OCI-LY1 (cell line): ENCODE results near the gene POU5F1.
"Not testable (repeated sequence)": the region's sequence is repeated elsewhere in the genome, so short reads cannot be mapped to it uniquely, and the experiment has no call there.

Experiments used
- H2AFZ ChIP-seq: fragments of 200-600 bp; sonication (generic), shearing (Covaris generic); 2 replicates; pipeline ENCODE4 v1.6.0; 2014; ENCODE audit warnings: antibody characterized with exemption, mild to moderate bottlenecking, low read length
- H3F3A ChIP-seq: fragments of 200-600 bp; sonication (generic), shearing (Covaris generic); 2 replicates; pipeline ENCODE4 v1.6.0; 2014; ENCODE audit warnings: mild to moderate bottlenecking, antibody characterized with exemption, low read length, moderate library complexity; ENCODE audit not compliant: insufficient read depth
- H3K27ac ChIP-seq: fragments of 200-600 bp; sonication (generic); 2 replicates; pipeline ENCODE4 v1.5.1; 2014; ENCODE audit warnings: low read length, mixed run types, mild to moderate bottlenecking, low read depth; ENCODE audit not compliant: poor library complexity, severe bottlenecking
- H3K27me3 ChIP-seq: fragments of 200-600 bp; sonication (generic); 2 replicates; pipeline ENCODE4 v1.6.0; 2014; ENCODE audit warnings: antibody characterized with exemption, mild to moderate bottlenecking, low read length, moderate library complexity; ENCODE audit not compliant: insufficient read depth
- H3K36me3 ChIP-seq: fragments of 200-600 bp; sonication (generic); 2 replicates; pipeline ENCODE4 v1.6.1; 2014; ENCODE audit warnings: mild to moderate bottlenecking, antibody characterized with exemption, low read length, moderate library complexity, mixed read lengths; ENCODE audit not compliant: insufficient read depth
- H3K4me1 ChIP-seq: fragments of 200-600 bp; sonication (generic); 2 replicates; pipeline ENCODE4 v1.5.1; 2014; ENCODE audit warnings: mild to moderate bottlenecking, low read length, moderate library complexity; ENCODE audit not compliant: insufficient read depth, severe bottlenecking
- H3K4me2 ChIP-seq: fragments of 200-600 bp; sonication (generic), shearing (Covaris generic); 2 replicates; pipeline ENCODE4 v1.6.1; 2014; ENCODE audit warnings: low read length
- H3K4me3 ChIP-seq: fragments of 200-600 bp; sonication (generic); 2 replicates; pipeline ENCODE4 v1.5.1; 2014; ENCODE audit warnings: low read length, low read depth, mild to moderate bottlenecking, mixed read lengths; ENCODE audit not compliant: poor library complexity, severe bottlenecking
- H3K79me2 ChIP-seq: fragments of 200-600 bp; shearing (Covaris generic); 2 replicates; pipeline ENCODE4 v1.6.1; 2016; ENCODE audit warnings: mixed run types, low read length, mixed read lengths; ENCODE audit not compliant: insufficient read depth
- H3K9ac ChIP-seq: fragments of 200-600 bp; sonication (generic), shearing (Covaris generic); 2 replicates; pipeline ENCODE4 v1.6.1; 2014; ENCODE audit warnings: mild to moderate bottlenecking, low read length, mixed read lengths
- H3K9me2 ChIP-seq: fragments of 200-600 bp; sonication (generic), shearing (Covaris generic); 2 replicates; pipeline ENCODE4 v1.6.1; 2014; ENCODE audit warnings: low read depth, mild to moderate bottlenecking, low read length, mixed read lengths
- H3K9me3 ChIP-seq: fragments of 200-600 bp; shearing (Covaris generic); 2 replicates; pipeline ENCODE4 v1.6.1; 2014; ENCODE audit warnings: low read length, mixed read lengths
- H4K20me1 ChIP-seq: fragments of 200-600 bp; sonication (generic), shearing (Covaris generic); 2 replicates; pipeline ENCODE4 v1.6.0; 2016; ENCODE audit warnings: mild to moderate bottlenecking, low read length; ENCODE audit not compliant: insufficient read depth
- EZH2 ChIP-seq: fragments of 200-600 bp; sonication (generic), shearing (Covaris generic); IDR thresholded peaks from 2 replicates; pipeline ENCODE4 v1.8.0; 2017; ENCODE audit warnings: borderline replicate concordance, mixed run types, mild to moderate bottlenecking, antibody characterized with exemption, low read length, moderate library complexity, mixed read lengths
- TF ChIP-seq, protein P1 (sequence below): fragments of 200-600 bp; sonication (generic), shearing (Covaris generic); IDR thresholded peaks from 2 replicates; pipeline ENCODE4 v1.5.1; 2017; ENCODE audit warnings: mild to moderate bottlenecking, antibody characterized with exemption, low read length, moderate library complexity, mixed read lengths

POU5F1 gene

DNA sequence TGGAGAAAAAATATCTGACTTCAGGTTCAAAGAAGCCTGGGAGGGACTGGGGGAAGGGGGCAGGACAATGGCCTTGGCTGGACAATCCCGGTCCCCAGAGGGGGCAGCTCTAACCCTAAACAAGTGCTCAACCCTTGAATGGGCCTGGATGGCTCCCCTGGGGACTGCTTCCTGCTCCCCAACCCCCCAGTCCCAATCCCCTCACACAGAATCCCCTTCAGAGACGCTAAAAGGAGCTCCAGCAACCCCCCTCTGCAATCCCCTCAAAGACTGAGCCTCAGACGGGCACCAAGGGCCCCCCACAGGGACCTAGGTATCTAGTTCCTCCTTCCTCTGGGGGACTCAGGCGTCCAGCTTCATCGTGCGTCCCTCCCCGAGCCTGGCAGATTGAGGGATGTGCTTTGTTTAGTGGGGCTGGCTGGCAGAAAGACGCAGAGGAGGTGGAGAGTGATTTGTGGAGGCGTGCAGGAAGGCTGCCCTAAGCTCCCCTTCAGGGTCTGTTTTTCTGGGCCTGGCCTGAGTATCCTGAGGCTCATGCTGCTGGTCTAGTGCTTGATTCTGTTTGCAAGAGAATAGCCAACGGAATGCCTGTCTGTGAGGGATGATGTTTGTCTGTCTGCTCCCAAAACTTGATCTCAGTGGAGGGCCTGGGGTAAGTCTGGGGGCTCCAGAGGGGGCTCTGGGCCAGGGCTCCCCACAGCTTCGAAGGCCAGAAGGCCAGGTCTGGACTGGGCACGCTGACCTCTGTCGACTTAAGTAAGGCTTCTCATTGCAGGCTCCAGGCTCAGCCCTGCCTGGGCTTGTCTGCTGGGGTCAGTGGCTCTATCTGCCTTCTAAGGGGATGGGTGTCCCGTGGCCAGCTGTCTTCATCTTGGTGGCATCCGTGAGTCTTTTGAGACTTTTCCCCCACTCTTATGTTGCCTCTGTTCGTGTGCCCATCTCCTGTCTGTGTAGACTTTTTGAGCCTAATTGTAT, 1.7 kb upstream of the POU5F1 start:
- no peak overlapping the region for H3K4me3 ChIP-seq
- no peaks in the 10 kb centered on the region for H4K20me1 ChIP-seq
- H3K9me3 ChIP-seq = no peaks in the 10 kb centered on the region
- no peak overlapping the region for H2AFZ ChIP-seq
- no peak overlapping the region for H3K9ac ChIP-seq
- no peaks in the 10 kb centered on the region for H3F3A ChIP-seq
- H3K4me2 ChIP-seq = no peak overlapping the region
- H3K36me3 ChIP-seq = no peaks in the 10 kb centered on the region
- H3K79me2 ChIP-seq = no peaks in the 10 kb centered on the region
- TF ChIP-seq, protein P1, sequence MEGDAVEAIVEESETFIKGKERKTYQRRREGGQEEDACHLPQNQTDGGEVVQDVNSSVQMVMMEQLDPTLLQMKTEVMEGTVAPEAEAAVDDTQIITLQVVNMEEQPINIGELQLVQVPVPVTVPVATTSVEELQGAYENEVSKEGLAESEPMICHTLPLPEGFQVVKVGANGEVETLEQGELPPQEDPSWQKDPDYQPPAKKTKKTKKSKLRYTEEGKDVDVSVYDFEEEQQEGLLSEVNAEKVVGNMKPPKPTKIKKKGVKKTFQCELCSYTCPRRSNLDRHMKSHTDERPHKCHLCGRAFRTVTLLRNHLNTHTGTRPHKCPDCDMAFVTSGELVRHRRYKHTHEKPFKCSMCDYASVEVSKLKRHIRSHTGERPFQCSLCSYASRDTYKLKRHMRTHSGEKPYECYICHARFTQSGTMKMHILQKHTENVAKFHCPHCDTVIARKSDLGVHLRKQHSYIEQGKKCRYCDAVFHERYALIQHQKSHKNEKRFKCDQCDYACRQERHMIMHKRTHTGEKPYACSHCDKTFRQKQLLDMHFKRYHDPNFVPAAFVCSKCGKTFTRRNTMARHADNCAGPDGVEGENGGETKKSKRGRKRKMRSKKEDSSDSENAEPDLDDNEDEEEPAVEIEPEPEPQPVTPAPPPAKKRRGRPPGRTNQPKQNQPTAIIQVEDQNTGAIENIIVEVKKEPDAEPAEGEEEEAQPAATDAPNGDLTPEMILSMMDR = no peak
- no peak for TF ChIP-seq EZH2
- no peaks in the 10 kb centered on the region for H3K4me1 ChIP-seq
- no peaks in the 10 kb centered on the region for H3K27me3 ChIP-seq
- no peaks in the 10 kb centered on the region for H3K9me2 ChIP-seq
- H3K27ac ChIP-seq = no peak overlapping the region

- Histone ChIP-seq H4K20me1 (no peaks in the 10 kb centered on the region), H3K4me2 (no peak overlapping the region), H3K36me3 (no peaks in the 10 kb centered on the region), H3K9me2 (no peaks in the 10 kb centered on the region), H3K4me3 (no peak overlapping the region), H2AFZ (no peak overlapping the region), H3K27ac (no peak overlapping the region), H3K9me3 (no peaks in the 10 kb centered on the region), H3K27me3 (no peaks in the 10 kb centered on the region), H3K4me1 (no peaks in the 10 kb centered on the region), H3F3A (no peaks in the 10 kb centered on the region), H3K9ac (no peak overlapping the region), H3K79me2 (no peaks in the 10 kb centered on the region)
- no peak for TF ChIP-seq EZH2
- TF ChIP-seq, protein P1 = no peak
Observed at GRCh38 chr6:31170987-31171671, 647 bp upstream of the POU5F1 start.

DNA sequence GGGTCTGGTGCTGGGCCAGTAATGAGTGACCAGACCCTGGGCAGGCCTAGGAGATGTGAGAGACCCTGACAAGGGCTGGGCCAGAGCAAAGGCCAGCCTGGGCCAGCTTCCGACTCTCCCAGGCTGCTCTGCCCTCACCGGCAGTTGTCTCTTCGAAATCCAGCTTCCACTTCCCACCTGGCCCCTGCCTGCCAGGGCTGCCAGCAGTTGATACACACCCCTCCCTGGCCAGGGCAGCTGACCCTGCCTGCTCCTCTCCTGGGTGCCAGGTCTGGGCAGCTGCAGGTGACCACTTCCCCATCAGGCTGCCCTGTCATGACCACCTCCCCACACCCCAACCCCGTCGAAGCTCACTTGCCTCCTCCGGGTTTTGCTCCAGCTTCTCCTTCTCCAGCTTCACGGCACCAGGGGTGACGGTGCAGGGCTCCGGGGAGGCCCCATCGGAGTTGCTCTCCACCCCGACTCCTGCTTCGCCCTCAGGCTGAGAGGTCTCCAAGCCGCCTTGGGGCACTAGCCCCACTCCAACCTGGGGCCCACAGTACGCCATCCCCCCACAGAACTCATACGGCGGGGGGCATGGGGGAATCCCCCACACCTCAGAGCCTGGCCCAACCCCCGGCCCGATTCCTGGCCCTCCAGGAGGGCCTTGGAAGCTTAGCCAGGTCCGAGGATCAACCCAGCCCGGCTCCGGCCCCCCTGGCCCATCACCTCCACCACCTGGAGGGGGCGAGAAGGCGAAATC, 453 bp downstream of the POU5F1 start:
- not testable (repeated sequence) for H3K9me2 ChIP-seq, H3K9me3 ChIP-seq, H3K4me1 ChIP-seq, H3K4me3 ChIP-seq, H4K20me1 ChIP-seq, H3K27me3 ChIP-seq, H3K27ac ChIP-seq, H3K36me3 ChIP-seq, H3F3A ChIP-seq, H3K4me2 ChIP-seq, H2AFZ ChIP-seq, H3K79me2 ChIP-seq, H3K9ac ChIP-seq
